ENCODE results near the gene OR2J1. TPM values are rescaled to one million over a fixed set of nuclear protein-coding genes. Genes with fewer than 3 reads are reported as not detected.
"Not testable (repeated sequence)": the region's sequence is repeated elsewhere in the genome, so short reads cannot be mapped to it uniquely, and the experiment has no call there.

The OR2J1 gene
- total RNA-seq, 1 donor from 2014 or later, result not detected

DNA sequence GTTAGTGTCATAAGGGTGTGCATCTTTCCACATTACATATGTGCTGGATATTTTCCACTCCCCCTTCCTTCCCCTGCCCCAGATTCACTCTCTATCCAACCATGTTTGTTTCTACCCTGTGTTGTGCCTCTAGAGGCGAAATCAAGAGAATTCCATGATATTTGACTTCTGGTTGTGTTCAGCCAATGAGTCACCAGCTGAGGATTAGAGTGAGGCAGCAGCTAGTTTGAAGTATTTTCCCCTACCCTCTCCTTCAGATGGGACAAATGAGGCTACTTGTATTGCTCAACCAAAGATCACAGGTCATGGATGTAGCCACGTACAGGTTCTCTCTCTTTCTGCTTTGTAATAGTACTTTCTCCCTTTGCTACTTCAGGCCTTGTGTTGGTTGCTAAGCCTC, 46.9 kb downstream of the OR2J1 start:
- Histone ChIP-seq H3K36me3 (no peaks in the 10 kb centered on the region), H3K9me3 (no peaks in the 10 kb centered on the region), H3K27me3 (no peaks in the 10 kb centered on the region), H3K4me3 (no peak overlapping the region), H3K27ac (no peak overlapping the region), H3K4me1 (no peaks in the 10 kb centered on the region)
- intact Hi-C loops (cut with DNase I), result no loop called here
- TF ChIP-seq, protein P1, sequence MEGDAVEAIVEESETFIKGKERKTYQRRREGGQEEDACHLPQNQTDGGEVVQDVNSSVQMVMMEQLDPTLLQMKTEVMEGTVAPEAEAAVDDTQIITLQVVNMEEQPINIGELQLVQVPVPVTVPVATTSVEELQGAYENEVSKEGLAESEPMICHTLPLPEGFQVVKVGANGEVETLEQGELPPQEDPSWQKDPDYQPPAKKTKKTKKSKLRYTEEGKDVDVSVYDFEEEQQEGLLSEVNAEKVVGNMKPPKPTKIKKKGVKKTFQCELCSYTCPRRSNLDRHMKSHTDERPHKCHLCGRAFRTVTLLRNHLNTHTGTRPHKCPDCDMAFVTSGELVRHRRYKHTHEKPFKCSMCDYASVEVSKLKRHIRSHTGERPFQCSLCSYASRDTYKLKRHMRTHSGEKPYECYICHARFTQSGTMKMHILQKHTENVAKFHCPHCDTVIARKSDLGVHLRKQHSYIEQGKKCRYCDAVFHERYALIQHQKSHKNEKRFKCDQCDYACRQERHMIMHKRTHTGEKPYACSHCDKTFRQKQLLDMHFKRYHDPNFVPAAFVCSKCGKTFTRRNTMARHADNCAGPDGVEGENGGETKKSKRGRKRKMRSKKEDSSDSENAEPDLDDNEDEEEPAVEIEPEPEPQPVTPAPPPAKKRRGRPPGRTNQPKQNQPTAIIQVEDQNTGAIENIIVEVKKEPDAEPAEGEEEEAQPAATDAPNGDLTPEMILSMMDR (IDR thresholded peaks at IDR 0.05), result no peak
- no peak for DNase-seq
- ATAC-seq, result no peak

DNA sequence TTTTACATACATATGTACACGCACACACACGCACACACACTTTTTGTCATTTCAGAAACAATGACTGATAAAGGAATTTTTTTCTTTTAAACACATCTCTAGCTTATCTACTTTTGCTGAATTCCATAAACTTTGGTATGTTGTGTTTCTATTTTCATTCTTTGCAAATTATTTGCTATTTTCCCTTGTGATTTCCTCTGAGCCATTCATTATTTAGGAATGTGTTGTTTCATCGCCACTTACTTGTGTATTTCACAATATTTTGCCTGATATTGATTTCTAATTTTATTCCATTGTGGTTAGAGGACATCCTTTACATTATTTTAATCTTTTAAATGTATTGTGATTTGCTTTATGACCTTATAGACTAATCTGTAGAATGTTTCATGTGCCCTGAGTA, 47.8 kb downstream of the OR2J1 start:
- no peak for ATAC-seq
- Histone ChIP-seq H3K9me3 (no peaks in the 10 kb centered on the region), H3K36me3 (no peaks in the 10 kb centered on the region), H3K27me3 (no peaks in the 10 kb centered on the region), H3K27ac (no peak overlapping the region), H3K4me1 (no peaks in the 10 kb centered on the region), H3K4me3 (no peak overlapping the region)
- TF ChIP-seq, protein P1 (IDR thresholded peaks at IDR 0.05), result no peak
- no peak for DNase-seq
- intact Hi-C loops (cut with DNase I), result no loop called here

DNA sequence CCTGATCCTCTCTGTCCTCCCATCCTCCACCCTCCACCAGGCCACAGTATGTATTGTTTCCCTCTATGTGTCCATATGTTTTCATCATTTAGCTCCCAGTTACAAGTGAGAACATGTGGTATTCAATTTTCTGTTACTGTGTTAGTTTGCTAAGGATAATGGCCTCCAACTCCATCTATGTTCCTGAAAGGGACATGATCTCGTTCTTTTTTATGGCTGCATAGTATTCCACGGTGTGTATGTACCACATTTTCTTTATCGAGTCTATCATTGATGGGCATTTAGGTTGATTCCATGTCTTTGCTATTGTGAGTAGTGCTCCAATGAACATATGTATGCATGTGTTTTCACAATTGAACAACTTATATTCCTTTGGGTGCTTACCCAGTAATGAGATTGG, 50.2 kb downstream of the OR2J1 start:
- H3K4me1 ChIP-seq; DNase-seq; H3K9me3 ChIP-seq; intact Hi-C loops (cut with DNase I); H3K36me3 ChIP-seq; H3K27me3 ChIP-seq; H3K27ac ChIP-seq; H3K4me3 ChIP-seq; ATAC-seq: not testable (repeated sequence)

Other genes with a start within 250 kb of the OR2J1 start
- 49.9 TPM for gene TRIM27, start 175.5 kb upstream of the OR2J1 start, total RNA-seq
- gene ZNF311, start 94.2 kb upstream of the OR2J1 start, total RNA-seq, result 1.8 TPM
- gene OR2W1, start 54.3 kb upstream of the OR2J1 start, total RNA-seq, result not detected
- not detected for gene OR2B3, start 12.2 kb upstream of the OR2J1 start, total RNA-seq
- not detected for gene OR2J3, start 8.6 kb downstream of the OR2J1 start, total RNA-seq
- not detected for gene OR2J2, start 71.4 kb downstream of the OR2J1 start, total RNA-seq
- gene OR14J1, start 202.2 kb downstream of the OR2J1 start, total RNA-seq, result not detected